ENCODE results near the gene EIF4EBP3. TPM values are rescaled to one million over a fixed set of nuclear protein-coding genes. Genes with fewer than 3 reads are reported as not detected.

EIF4EBP3 gene
- total and polyA plus RNA-seq, 9 of the 15 experiments (the other 6 are each of a cell fraction or from before 2014, with no cell fraction given), result 1.3 to 7.5 (median 3.8) TPM

GRCh38 chr5:140556438-140556837 is 9.0 kb downstream of the EIF4EBP3 start:
- CTCF ChIA-PET (ENCODE audit: low intra/inter-chr PET ratio), result no interaction called here
- Histone ChIP-seq H3K27me3 (ENCODE audit: control insufficient read depth in 2 of 2, insufficient read depth in 2 of 2, low read length in 2 of 2) (no peaks in the 10 kb centered on the region), H2AFZ (ENCODE audit: low read depth, low read length) (no peak overlapping the region), H3K9me1 (ENCODE audit: control insufficient read depth, insufficient read depth, low read length) (no peaks in the 10 kb centered on the region), H3K79me2 (ENCODE audit: control insufficient read depth, insufficient read depth, low read length) (peaks cover 49% of the 10 kb centered on the region), H4K20me1 (replicated peaks; ENCODE audit: control insufficient read depth, insufficient read depth, low read length) (0 out of 2 replicates have a peak, but pooled peaks cover 5% of the 10 kb centered on the region), H3K27ac (ENCODE audit: extremely low read depth, low read depth, low read length) (peak overlapping the region; percentile 86), H3K4me1 (replicated peaks in 1 of 2; ENCODE audit: control insufficient read depth in 2 of 2, insufficient read depth in 2 of 2, low read length in 2 of 2) (peaks cover 23 to 27% of the 10 kb centered on the region in 2 experiments), H3K36me3 (ENCODE audit: control insufficient read depth, insufficient read depth, low read length) (peaks cover 39% of the 10 kb centered on the region; the same call in 2 of the 3 replicates), H3K4me2 (ENCODE audit: insufficient read depth, low read length) (peak overlapping the region; percentile 91), H3K9ac (ENCODE audit: insufficient read depth in 1 of 2, low read depth in 2 of 2, low read length in 2 of 2) (peak overlapping the region in 1 of 2 experiments; percentile 87; a peak in 2 of 4 replicates), H3K9me3 (replicated peaks; ENCODE audit: control insufficient read depth, insufficient read depth, low read depth, low read length) (no peaks in the 10 kb centered on the region), H3K4me3 (peak overlapping the region; percentile 77)
- POLR2A ChIA-PET, result interaction anchor here (0.8 to 4.2 kb wide), 4 partner anchors 8 to 169 kb away, joined by 3 to 56 read pairs (median 4); partner anchors contain the start of gene EIF4EBP3
- DNase-seq (ENCODE audit: extremely low read depth in 1 of 4, low spot score in 3 of 4), result no peak
- ATAC-seq, result peak; percentile 14
- no TSS peak for BruUV-seq (replicated peaks)
- FAIRE-seq, result peak; percentile 46
- WGBS (ENCODE audit: insufficient coverage, low coverage, missing lambda C conversion rate), result 0% methylated on average over 6 of the region's 6 CpGs
- in situ Hi-C loops (cut with MboI) (no loop called here), intact Hi-C loops (cut with micrococcal nuclease) (loop anchor here (2.0 to 10.0 kb wide), 5 partner anchors 82 to 382 kb away; partner anchors contain the start of genes ANKHD1, CYSTM1 and TMCO6)
- TF ChIP-seq CEBPG (CRISPR knock-in tag; IDR thresholded peaks at IDR 0.05) (no peak), CEBPG (tag; conservative IDR thresholded peaks at IDR 0.05 in 1 of 2, IDR thresholded peaks at IDR 0.05 in 1 of 2) (peak; percentile 11 to 56; a peak in 2 of 4 replicates), ZNF384 (IDR thresholded peaks at IDR 0.05; ENCODE audit: low read depth, low read length) (0 out of 2 replicates have a peak, but pooled peaks have one; percentile 41), ETS2 (tag; IDR thresholded peaks at IDR 0.05; ENCODE audit: borderline replicate concordance, poor library complexity, severe bottlenecking) (no peak), PREB (CRISPR knock-in tag; IDR thresholded peaks at IDR 0.05) (no peak), ATF3 (IDR thresholded peaks at IDR 0.05) (peak; percentile 72), ATF3 (CRISPR knock-in tag; conservative IDR thresholded peaks at IDR 0.05) (no peak)
